ENCODE measurements around the gene TSPO.

DNA sequence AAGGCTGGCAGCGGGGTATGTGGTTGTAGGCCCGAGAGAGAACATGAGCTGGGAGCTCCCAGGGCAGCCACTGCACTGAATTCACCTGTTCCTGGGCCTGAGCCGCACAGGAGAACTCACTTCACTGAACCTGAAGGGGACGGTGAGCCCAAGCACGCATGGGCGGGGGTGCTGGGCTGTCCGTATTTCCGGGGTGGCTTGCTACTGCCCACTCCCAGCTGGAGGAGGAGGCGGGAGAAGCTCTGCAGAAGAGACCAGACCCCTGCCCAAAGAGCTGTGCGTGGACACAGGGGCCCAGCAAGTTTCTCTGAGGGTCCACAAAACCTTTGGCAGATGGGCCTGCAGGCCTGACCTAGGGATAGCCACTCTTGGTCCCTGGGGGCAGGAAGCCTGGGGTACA lies 30.8 kb downstream of the TSPO start:
- TF ChIP-seq, protein P1, sequence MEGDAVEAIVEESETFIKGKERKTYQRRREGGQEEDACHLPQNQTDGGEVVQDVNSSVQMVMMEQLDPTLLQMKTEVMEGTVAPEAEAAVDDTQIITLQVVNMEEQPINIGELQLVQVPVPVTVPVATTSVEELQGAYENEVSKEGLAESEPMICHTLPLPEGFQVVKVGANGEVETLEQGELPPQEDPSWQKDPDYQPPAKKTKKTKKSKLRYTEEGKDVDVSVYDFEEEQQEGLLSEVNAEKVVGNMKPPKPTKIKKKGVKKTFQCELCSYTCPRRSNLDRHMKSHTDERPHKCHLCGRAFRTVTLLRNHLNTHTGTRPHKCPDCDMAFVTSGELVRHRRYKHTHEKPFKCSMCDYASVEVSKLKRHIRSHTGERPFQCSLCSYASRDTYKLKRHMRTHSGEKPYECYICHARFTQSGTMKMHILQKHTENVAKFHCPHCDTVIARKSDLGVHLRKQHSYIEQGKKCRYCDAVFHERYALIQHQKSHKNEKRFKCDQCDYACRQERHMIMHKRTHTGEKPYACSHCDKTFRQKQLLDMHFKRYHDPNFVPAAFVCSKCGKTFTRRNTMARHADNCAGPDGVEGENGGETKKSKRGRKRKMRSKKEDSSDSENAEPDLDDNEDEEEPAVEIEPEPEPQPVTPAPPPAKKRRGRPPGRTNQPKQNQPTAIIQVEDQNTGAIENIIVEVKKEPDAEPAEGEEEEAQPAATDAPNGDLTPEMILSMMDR (conservative IDR thresholded peaks at IDR 0.05; ENCODE audit: low read depth in 2 of 2): no peak
- TF ChIP-seq EZH2phosphoT487 (IDR thresholded peaks at IDR 0.05; ENCODE audit: unreplicated experiment): no peak
- TF ChIP-seq EZH2 (IDR thresholded peaks at IDR 0.05; ENCODE audit: low read depth, unreplicated experiment): no peak
- no peak for TF ChIP-seq POLR2AphosphoS5 (IDR thresholded peaks at IDR 0.05; ENCODE audit: low read depth)
